ENCODE measurements around the gene SLMAP. TPM values are rescaled to one million over a fixed set of nuclear protein-coding genes. Genes with fewer than 3 reads are reported as not detected.

Gene SLMAP
- polyA plus RNA-seq, 1 of the 3 experiments (the other 2 are of a cell fraction): 10.5 TPM

DNA sequence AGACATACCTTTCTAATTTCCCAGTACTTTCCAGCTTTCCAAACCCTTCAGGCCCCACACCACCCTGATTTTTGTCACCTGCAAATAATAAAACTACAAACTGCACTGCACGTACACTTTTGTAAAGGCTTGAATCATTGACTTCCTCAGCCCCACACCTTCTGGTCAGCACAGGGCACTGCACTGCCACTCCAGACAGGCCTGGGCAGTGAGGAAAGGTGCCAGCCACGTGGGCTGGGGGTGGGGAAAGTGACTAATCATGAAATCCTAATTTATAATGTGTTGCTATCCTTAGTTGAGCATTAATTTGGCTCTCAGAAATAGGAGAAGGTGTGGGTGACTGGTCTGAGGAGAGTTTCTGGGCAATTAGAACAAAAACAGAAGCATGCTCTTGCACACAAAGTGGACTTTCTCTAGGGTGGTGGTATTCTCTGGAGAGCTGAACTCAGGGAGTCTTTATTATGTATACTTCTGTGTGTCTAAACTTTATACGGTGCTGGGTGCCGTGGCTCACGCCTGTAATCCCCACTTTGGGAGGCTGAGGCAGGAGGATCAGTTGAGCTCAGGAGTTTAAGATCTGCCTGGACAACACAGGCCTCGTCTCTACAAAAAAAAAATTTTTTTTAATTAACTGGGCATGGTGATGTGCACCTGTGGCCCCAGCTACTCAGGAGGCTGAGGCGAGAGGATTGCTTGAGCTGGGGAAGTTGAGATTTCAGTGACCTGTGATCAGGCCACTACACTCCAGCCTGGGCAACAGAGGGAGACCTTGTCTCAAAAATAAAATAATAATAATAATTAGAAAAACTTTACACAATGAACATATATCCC lies 193.9 kb downstream of the SLMAP start (continued):
- TF ChIP-seq USF1 (IDR thresholded peaks at IDR 0.05; ENCODE audit: borderline replicate concordance, low read depth) (peak; percentile 62; the same call in 1 of the 2 replicates), SMC3 (IDR thresholded peaks at IDR 0.05; ENCODE audit: low read depth, low read length) (no peak), NFIC (IDR thresholded peaks at IDR 0.05; ENCODE audit: borderline replicate concordance) (no peak), FOSL2 (IDR thresholded peaks at IDR 0.05; ENCODE audit: borderline replicate concordance, low read depth) (no peak), MXI1 (IDR thresholded peaks at IDR 0.05; ENCODE audit: low read depth, low read length) (no peak), SIN3A (IDR thresholded peaks at IDR 0.05; ENCODE audit: borderline replicate concordance, low read depth, low read length) (no peak)

GRCh38 chr3:57951066-57951882 lies 195.2 kb downstream of the SLMAP start:
- peak; percentile 44 for DNase-seq
- Histone ChIP-seq H3K4me3 (ENCODE audit: low read depth in 2 of 2, low read length in 1 of 2) (no peak overlapping the region), H3K36me3 (replicated peaks in 1 of 2; ENCODE audit: control insufficient read depth in 1 of 2, insufficient read depth in 2 of 2, low read length in 1 of 2) (no peaks in the 10 kb centered on the region), H3K4me2 (peak overlapping the region; percentile 73), H3K79me2 (ENCODE audit: insufficient read depth) (no peaks in the 10 kb centered on the region), H3K27me3 (ENCODE audit: insufficient read depth) (no peaks in the 10 kb centered on the region), H3K27ac (ENCODE audit: low read depth in 2 of 2, low read length in 1 of 2) (peak overlapping the region; percentile 73 to 95), H3K9ac (peak overlapping the region; percentile 60; the same call in 1 of the 2 replicates), H3F3A (replicated peaks; ENCODE audit: insufficient read depth) (peaks cover 28% of the 10 kb centered on the region), H4K20me1 (ENCODE audit: insufficient read depth) (no peaks in the 10 kb centered on the region), H2AFZ (ENCODE audit: low read depth) (peak overlapping the region; percentile 47), H3K4me1 (ENCODE audit: control insufficient read depth in 1 of 2, insufficient read depth in 2 of 2, low read depth in 1 of 2, low read length in 1 of 2) (peaks cover 13 to 22% of the 10 kb centered on the region in 2 experiments; a peak in 3 of 4 replicates), H3K9me3 (no peaks in the 10 kb centered on the region), H3K9me2 (no peaks in the 10 kb centered on the region)
- ChIA-PET POLR2A (no interaction called here), CTCF (interaction anchor here (0.5 to 1.6 kb wide), 5 partner anchors 9 to 1284 kb away, joined by 3 to 5 read pairs (median 3); no protein-coding TSS in a partner anchor)
- 5% methylated on average over 7 of the region's 8 CpGs for whole genome bisulfite sequencing (ENCODE audit: low lambda C conversion rate)
- TF ChIP-seq FOXM1 (IDR thresholded peaks at IDR 0.05; ENCODE audit: low read depth) (0 out of 2 replicates have a peak, but pooled peaks have one; percentile 31), POLR2AphosphoS5 (IDR thresholded peaks at IDR 0.05; ENCODE audit: low read depth, low read length) (peak; percentile 83), EP300 (IDR thresholded peaks at IDR 0.05; ENCODE audit: borderline replicate concordance in 1 of 2, low read depth in 1 of 2, low read length in 1 of 2) (peak in 1 of 2 experiments; percentile 94; a peak in 2 of 4 replicates), TCF12 (IDR thresholded peaks at IDR 0.05) (peak; percentile 98), JUND (IDR thresholded peaks at IDR 0.05) (peak; percentile 95), CTCF (IDR thresholded peaks at IDR 0.05) (no peak), RXRA (IDR thresholded peaks at IDR 0.05; ENCODE audit: borderline replicate concordance, low read depth) (peak; percentile 97), TAF1 (IDR thresholded peaks at IDR 0.05; ENCODE audit: borderline replicate concordance, low read depth, low read length) (peak; percentile 57; the same call in 1 of the 2 replicates), NFIC (IDR thresholded peaks at IDR 0.05; ENCODE audit: borderline replicate concordance) (peak; percentile 85), MEF2A (IDR thresholded peaks at IDR 0.05; ENCODE audit: borderline replicate concordance, low read depth) (no peak), SIN3A (IDR thresholded peaks at IDR 0.05; ENCODE audit: borderline replicate concordance, low read depth, low read length) (peak; percentile 66; the same call in 1 of the 2 replicates), RAD21 (IDR thresholded peaks at IDR 0.05; ENCODE audit: low read length) (no peak), IRF3 (IDR thresholded peaks at IDR 0.05; ENCODE audit: low read depth, low read length) (no peak)
- TF ChIP-seq, protein P1, sequence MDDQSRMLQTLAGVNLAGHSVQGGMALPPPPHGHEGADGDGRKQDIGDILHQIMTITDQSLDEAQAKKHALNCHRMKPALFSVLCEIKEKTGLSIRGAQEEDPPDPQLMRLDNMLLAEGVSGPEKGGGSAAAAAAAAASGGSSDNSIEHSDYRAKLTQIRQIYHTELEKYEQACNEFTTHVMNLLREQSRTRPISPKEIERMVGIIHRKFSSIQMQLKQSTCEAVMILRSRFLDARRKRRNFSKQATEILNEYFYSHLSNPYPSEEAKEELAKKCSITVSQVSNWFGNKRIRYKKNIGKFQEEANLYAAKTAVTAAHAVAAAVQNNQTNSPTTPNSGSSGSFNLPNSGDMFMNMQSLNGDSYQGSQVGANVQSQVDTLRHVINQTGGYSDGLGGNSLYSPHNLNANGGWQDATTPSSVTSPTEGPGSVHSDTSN (IDR thresholded peaks at IDR 0.05): peak; percentile 98
- TF ChIP-seq, protein P2, sequence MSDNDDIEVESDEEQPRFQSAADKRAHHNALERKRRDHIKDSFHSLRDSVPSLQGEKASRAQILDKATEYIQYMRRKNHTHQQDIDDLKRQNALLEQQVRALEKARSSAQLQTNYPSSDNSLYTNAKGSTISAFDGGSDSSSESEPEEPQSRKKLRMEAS (IDR thresholded peaks at IDR 0.05; ENCODE audit: low read depth): peak; percentile 90
- TF ChIP-seq, protein P3, sequence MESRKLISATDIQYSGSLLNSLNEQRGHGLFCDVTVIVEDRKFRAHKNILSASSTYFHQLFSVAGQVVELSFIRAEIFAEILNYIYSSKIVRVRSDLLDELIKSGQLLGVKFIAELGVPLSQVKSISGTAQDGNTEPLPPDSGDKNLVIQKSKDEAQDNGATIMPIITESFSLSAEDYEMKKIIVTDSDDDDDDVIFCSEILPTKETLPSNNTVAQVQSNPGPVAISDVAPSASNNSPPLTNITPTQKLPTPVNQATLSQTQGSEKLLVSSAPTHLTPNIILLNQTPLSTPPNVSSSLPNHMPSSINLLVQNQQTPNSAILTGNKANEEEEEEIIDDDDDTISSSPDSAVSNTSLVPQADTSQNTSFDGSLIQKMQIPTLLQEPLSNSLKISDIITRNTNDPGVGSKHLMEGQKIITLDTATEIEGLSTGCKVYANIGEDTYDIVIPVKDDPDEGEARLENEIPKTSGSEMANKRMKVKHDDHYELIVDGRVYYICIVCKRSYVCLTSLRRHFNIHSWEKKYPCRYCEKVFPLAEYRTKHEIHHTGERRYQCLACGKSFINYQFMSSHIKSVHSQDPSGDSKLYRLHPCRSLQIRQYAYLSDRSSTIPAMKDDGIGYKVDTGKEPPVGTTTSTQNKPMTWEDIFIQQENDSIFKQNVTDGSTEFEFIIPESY (IDR thresholded peaks at IDR 0.05; ENCODE audit: borderline replicate concordance, low read depth): peak; percentile 79; the same call in 1 of the 2 replicates

Measured in SK-N-SH (cell line).